ENCODE results near the gene KCND3.

The KCND3 gene

DNA sequence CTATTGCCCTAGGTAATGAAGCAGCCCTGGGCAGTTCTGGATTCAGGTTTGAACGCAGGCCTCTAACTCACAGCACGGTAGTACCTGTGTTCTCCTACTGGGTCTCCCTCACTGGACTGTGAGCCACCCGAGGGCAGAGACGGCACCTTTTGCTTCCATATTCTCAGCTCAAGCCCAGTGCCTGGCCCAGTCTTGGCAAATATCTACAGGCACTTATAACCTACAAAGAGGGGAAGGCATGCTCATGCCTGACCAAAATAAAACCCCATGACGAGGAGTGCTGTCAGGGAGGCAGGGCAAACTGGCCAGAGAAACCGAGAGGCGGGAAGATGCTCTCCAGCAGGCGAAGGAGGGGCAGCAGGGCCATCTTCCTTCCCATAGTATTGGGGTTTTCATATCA is 142.6 kb downstream of the KCND3 start:
- no peak for DNase-seq (ENCODE audit: low spot score)

DNA sequence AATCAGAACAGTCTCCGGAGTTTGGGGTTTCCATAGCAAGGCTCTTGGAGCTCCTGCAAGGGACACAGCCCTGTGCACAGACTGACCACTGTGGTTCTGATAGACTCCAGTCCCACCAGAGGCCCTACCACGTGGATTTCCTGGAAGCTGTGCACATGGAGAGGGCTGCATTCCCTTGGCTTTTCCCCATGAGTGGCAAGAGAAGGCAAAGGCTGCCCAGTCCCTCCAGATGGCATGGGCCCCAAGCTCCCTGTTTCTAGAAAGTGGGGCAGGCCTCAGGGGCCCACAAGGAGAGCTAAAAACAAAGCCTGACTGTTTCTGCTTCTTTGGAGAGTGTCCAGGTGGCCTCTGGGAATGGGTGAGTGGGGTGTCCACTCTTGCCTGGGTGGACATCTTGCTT is 146.3 kb downstream of the KCND3 start:
- no peak for DNase-seq (ENCODE audit: low spot score)

DNA sequence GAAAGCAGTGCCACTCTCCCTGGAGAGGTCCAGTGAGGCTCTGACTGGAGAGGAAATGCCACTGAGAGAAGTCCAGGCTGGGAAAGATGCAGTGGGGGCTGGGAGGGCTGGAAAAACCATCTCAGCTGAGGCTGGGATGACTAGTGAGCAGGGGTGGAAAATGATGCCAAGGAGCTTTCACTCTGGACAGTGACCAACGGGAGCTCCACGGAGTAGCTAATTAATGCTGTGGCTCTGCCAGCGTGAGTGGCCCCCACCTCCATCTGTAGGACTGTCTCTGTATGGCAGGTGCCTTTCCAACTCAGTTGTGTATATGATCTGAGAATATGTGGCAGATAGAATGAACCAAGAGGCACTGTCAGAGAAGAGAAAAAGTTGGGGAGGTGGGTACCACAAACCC is 147.1 kb downstream of the KCND3 start:
- DNase-seq (ENCODE audit: low spot score) = no peak

DNA sequence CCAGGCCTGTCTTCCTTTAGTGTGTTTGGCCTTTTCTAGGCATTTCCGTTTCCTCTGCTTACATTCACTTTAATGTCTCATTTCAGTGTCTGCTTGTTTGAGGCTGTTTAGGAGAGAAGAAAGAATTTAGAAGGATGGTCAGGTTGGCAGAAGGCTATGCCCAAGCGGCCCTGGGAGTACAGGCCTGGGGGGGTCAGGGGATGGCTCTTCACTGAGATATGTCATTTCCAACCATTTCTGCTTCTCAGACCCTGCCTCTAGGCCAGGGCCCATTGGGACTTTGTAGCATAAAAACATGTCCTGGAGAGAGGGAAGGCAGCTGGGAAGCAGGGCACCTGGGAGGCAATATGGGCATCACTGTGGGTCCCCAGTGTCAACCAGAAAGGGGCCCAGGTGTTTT is 147.7 kb downstream of the KCND3 start:
- DNase-seq (ENCODE audit: low spot score) = no peak

DNA sequence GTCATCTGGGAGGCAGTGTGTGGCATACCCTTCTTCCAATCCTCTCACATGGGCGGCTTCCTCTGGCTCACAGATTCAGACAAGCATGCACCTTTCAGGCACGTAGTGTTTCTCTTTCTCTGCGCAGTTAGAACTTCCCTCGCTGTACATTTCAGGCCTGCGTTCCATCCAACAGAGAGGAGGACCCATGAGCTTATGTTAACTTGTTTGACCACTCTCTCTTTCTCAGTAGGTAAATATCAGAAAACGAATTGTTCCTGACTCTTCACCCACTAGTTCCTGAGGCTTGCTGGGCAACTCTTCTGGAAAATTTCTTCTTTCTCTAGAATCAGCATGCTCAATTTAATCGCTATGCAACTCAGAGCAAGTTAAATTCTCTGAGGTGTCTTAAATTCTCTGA is 148.3 kb downstream of the KCND3 start:
- DNase-seq (ENCODE audit: low spot score) = no peak

DNA sequence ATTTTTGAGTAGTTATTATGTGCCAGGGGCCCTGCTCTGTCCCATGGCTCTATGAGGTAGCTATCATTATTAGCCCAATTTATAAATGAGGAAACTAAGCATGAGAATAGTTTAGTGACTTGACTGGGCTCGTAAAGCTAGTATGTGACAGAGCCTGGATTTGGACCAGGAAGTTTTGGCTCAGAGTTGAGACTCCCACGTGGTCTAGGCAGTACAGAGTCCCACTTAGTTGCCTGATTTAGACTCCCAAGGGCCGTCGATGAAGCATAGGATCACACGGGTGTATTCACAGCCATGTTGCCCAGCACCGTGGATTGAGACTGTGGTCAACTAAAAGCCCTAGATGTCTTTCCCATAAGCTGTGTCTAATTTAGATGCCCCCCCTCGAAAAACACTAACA is 152.1 kb downstream of the KCND3 start:
- no peak for DNase-seq (ENCODE audit: low spot score)

DNA sequence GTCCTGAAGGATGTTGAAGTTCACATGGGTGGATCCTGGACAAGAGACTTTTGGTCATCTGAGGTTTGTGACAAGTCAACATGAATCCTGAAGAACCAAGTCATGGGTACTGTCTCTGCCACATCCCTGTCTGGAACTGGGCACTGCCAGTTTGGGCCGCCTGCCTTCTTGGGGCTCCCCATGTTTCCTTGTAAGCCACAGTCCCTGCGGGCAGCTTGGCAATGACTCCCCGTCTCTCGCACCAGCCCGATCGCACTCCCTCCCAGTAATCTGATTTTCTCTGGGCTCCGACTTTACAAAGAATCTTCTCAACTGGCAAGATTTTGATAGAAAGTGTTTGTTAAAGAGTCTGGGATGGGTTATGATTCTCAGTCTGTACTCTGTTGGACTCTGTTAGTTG is 153.4 kb downstream of the KCND3 start:
- no peak for DNase-seq (ENCODE audit: low spot score)

DNA sequence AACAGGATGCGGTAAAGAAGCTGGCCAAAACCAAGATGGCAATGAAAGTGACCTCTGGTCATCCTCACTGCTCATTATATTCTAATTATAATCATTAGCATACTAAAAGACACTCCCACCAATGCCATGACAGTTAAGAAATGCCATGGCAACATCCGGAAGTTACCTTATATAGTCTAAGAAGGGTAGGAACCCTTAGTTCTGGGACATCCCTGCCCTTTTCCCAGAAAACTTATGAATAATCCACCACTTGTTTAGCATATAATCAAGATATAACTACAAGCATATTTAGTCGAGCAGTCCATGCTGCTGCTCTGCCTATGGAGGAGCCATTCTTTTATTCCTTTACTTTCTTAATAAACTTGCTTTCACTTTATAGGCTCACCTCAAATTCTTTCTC is 154.0 kb downstream of the KCND3 start:
- DNase-seq (ENCODE audit: low spot score) = no peak

DNA sequence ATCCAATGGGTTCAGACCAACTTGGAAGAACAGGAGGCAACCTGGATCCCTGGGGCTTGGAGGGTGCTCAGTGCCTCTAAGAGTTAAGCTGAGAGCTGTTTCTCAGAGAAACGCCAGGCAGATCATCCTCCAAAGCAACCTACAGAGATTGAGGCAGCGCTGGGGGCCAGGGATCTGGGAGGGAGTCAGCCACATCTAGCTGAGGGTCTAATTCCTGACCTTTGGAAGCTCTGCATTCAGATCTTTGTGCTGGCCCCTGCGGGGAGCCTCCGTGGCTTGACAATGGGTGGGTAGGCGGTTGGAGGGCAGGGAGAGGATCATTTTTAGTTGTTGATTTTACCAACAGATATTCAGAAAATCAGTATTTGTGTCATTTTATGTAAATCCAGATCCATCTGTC is 154.5 kb downstream of the KCND3 start:
- no peak for DNase-seq (ENCODE audit: low spot score)

DNA sequence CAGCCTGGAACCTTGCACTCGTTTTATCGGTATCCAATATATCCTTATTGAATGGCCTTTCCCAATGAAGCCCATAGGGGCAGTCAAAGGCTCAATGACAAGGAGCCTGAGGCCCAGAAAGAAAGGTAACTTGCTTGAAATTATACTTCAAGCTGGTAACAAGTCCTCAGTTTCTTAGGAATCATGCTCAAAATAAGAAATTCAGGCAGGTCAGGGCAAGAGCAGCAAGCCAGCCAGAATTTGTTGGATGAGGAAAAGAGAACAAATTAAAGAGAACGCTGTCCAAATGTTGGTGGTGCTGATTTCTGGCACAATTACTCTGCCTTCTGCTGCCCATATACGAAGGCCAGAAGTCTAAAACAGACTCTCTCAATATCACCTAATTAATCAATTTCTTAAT is 156.1 kb downstream of the KCND3 start:
- peak; percentile 12 for DNase-seq (ENCODE audit: low spot score)

DNA sequence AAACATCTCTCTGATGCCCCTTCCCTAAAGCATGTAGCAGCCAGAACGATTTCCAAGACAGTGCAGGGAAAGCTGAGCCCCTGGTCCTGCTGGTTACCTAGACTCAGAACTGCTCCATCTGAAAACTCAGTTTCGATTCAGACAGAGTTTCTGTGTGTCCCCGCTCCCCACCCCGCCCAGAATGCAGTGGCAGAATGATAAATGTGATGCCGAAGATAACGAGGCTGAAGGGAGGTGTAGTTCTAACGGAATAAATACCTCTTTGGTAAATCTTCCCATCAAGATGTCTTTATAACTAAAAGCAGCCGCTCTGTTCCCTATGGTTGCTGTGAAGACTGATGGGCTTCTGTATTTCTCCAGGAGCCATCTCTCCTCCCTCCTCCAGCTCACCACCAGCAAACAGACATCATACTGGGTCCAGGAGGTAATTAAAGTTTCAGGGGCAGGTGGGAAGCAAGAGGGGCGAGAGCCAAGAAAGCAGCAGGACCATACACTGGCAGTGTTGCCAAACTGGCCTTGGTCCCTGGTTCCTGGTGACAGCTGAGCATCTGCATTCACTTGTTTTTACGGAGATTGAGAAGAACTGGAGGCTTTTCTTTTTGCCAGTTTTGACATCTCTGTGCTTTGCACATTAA is 156.8 kb downstream of the KCND3 start:
- DNase-seq (ENCODE audit: low spot score) = no peak

DNA sequence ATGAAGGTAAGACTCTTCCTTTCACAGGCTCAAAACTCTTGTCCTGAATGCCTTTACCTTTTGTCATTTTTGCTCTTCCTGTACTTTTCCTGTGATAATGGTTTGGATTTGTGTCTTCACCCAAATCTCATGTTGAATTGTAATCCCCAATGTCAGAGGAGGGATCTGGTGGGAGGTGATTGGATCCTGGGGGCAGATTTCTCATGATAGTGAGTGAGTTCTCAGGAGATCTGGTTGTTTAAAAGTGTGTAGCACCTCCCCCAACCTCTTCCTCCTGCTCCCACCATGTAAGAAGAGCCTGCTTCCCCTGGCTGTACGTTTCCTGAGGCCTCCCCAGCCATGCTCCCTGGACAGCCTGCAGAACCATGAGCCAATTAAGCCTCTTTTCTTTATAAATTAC is 158.3 kb downstream of the KCND3 start:
- DNase-seq (ENCODE audit: low spot score) = no peak

DNA sequence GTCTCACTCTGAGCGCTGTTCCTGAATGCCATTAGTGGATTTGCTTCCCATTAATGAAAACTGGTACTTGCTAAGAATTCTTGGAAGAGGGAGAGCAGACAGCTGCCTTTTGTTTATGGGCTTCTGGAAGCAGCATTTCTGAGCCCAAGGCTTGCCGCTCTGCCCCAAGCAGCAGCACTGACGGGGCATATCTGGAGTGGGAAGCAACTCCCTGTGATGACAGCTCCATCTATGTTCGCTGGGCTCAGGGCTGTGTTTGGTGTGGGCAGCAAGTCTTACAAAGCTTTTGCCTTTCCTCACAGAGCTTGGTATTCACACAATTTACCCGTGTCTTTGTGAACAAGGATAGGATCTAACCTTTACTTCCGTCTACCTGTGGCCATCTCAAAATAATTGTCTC is 161.5 kb downstream of the KCND3 start:
- DNase-seq (ENCODE audit: low spot score) = no peak

DNA sequence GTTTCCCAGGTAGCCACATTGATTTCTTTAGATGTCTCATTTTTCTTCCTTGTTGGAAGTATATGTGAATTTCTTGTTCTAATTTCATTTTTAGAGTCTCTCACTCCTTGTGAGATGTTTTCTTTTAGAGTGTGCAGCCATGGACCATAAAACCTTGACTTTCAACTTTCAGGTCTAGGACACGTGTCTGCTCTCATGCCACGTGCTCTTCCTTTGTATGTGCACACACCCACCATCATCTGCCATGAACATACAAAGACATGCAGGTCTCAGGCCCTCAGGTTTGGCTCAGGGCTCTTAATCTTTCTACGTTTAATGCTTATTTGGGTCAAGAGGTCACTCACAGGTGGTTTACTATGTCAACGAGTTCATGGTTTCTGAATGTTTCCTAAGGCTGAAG is 163.2 kb downstream of the KCND3 start:
- DNase-seq (ENCODE audit: low spot score) = no peak

DNA sequence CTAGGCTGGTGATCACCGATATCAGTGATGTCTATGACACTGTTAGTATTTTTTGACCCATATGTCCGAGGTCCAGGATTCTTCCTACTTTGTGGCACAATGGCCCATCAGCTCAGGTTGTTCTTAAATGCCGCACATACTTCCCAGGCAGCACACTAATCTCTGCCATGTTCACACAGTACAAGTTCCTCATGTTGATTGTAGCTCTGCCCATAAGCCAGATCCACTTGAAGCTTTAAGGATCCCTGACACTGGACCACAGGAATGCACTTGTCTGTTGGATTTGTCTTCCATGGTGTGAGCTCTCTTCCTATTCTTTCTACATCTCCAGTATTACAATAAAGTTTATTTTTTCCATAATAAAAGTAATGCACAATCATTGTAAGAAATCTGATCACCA is 164.3 kb downstream of the KCND3 start:
- no peak for DNase-seq (ENCODE audit: low spot score)

DNA sequence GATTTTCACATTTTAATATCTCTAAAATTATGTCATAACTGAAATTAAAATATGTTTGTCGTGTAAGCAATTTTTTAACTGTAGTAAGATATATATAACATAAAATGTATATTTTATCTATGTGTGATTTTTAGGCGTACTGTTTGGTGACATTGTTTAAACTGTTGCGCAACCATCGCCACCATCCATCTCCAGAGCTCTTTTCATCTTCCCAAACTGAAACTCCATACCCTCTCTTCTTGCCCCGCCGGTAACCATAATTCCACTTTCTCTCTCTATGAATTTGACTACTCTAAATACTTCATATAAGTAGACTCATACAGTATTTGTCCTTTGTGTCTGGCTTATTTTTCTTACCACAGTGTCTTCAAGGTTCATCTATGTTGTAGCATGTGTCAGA is 167.3 kb downstream of the KCND3 start:
- DNase-seq (ENCODE audit: low spot score) = no peak

DNA sequence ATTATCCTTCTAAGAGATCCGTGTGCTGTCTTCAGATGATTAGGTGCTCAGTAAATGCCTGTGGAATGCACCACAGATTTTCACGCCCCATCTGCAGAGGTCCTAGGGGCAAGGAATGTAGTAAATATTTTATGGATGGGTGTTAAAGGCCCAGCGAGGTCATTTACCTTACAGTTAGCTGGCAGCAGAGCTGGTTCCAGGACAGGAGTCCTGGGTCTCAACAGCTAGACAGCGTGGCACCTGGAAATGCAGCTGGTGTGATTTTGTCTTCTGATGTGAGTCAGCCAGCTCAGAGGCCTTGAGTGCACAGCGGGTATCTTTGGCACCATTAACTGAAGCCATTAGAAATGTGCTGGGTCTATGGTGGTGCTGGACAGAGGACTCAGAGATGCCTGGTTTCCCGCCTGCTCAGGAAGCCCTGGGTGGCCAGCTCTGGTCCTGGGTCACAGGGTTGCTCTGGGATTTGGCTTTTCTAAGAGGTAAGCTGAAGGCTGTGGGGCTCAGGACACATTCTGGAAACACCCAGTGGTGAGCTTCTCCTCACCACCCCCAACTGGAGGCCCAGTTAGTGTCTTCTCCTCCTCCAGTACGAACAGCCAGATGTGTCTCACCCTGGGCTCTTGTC is 168.2 kb downstream of the KCND3 start:
- no peak for DNase-seq (ENCODE audit: low spot score)

DNA sequence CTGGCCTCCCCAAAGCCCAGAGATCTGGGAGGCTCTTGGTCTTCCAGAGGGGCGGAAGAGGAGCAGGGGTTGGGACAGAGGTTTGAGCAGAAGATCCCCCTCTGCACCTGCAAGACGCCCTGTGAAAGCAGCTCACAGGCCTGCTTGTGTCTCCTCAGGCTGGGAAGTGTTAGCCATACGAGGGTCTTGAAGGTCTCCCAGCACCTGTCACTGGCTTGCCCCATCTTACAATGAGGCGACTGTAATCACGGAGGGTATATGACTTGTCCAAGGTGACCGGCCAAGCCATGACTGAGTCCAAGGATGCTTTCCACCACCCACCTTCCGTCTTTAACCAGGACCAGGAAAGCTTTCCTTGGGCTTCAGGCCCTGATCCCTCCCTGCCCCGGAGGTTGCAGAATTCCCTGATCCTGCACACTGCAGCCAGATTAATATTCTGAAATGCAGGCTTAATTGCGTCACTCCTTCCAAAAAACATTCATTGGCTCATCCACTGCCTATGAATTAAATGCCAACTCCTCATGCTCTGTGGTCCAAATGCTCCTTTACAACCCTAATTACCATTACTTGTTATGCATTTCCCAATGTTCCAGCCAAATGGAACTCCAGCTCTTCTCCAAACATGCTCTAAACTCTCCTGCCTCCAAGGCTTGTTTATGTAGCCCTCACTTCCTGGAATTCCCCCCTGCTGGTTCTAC is 169.8 kb downstream of the KCND3 start:
- DNase-seq (ENCODE audit: low spot score) = no peak

DNA sequence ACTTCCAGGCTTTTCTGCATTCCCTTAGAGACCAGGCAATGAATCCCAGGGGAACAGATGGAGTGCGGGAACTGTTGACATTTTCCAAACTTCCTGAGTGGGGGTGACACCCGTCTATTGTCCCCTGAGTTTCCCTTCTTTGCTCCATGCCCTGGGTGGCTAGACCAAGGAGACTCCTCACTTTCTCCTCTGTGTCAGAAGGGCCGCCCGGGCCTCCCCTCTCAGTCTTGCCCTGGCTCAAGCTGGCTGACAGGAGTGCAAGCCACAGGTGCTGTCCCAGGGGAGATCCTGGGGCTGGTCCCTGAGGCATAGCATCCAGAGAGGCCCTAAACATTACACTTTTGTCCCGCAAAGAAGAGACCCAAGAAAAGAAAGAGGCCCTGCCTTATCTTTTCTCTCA is 170.9 kb downstream of the KCND3 start:
- no peak for DNase-seq (ENCODE audit: low spot score)

DNA sequence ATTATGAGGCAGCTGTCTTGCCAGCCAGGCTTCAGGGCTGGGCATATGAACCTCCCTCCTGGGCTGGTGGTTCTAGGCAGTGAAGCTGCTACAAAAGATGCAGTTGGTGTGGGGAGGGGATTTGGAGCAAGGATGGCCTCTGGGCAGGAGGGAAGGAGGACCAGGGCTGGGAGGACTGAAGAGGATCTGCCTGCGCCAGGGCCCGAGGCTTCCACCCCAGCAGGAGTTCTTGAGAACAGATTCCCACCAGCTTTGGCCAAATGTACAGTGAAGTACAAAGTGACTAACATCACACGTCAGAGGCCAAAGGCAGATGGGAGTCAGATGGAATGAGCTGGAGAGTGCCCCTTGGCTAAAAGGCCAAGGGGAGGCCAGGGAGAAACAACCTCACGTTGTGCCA is 171.4 kb downstream of the KCND3 start:
- no peak for DNase-seq (ENCODE audit: low spot score)

DNA sequence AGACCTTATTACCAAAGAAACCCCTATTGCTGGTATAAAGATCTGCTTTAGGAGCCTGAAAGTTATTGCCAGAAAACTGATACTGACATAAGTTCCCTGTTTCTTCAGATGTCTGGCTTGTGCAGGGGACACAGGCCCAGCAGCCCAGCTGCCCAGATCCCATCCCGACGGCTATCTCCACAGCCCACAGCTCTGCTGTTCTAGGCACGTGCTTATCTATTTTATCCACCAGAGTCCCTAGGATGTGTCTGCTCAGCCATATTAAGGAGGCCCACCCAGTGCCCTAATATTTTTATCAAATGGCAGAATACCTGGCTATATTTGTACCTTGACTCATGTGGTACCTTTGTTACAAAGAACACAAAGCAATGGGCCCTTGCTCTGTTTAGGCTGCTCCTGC is 174.8 kb downstream of the KCND3 start:
- no peak for DNase-seq (ENCODE audit: low spot score)

DNA sequence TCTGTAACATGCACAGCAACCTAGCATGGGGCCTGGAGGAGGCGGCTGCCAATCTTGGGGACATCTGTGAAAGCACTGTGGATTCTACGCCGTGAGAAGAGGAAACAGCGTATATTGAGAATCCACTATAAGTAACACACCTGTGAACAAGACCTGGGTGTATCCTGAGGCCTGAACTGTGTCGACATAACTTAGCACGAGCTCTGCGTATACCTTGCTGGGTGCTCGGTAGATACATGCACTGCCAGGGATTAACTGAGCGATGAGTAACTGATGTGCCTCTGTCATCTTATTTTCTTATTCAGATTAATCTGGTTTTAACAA is 175.2 kb downstream of the KCND3 start:
- DNase-seq (ENCODE audit: low spot score) = no peak

DNA sequence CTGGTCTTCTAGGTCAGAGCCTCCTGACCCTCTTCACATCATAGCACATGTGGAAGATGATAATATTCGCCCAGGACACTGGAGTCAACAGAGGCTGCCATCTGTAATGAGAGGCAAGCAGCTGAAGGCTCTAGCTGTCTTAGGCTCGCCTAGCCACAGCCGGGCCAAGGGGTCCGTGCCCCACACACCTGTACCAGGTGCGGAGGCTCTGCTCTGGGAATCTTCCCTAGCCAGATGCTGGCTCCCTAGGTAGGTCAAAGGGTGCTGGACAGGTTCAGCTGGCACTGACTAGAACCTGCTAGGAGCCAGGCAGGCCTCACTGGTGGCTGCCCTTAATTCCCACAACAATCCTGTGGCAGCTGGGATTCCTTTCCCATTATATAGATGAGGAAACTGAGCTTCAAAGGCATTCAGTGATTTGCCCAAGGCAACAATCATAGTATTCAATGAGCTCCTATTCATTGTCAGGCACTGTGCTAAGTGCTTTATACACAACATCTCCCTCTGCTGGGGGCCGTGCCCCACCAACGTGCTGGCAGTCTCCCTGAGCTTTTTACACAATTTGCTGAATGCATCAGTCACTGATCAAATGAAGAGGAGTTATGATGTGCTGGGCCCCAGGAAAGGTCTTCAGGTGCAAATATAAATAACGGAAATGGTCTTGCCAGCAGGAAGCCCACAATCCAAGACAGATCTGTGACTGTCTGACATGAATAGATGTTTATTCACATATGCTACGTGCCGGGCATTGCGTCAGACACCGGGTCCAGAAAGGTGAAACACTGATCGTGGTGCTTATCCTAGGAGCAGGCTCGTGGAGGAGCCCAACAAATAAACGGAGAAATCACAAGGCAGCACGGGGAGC is 175.8 kb downstream of the KCND3 start:
- DNase-seq (ENCODE audit: low spot score) = peak; percentile 6

Data from COLO829 (cell line).